Smooth muscle cell (in vitro differentiated cells): ENCODE measurements around the gene TCF12. TPM values are rescaled to one million over a fixed set of nuclear protein-coding genes. Genes with fewer than 3 reads are reported as not detected.

Source experiments
- DNase-seq: peaks from one replicate; lab custom pipeline; 2025; ENCODE audit not compliant: unreplicated experiment; lab: John Stamatoyannopoulos, UW
- H2AFZ ChIP-seq: fragments of 200-600 bp; sonication (generic); 2 replicates; pipeline ENCODE4 v1.6.0; 2016; ENCODE audit warnings: antibody characterized with exemption, low read depth, mild to moderate bottlenecking
- H3F3A ChIP-seq: fragments of 200-600 bp; sonication (generic); 2 replicates; pipeline ENCODE4 v1.6.0; 2017; ENCODE audit warnings: antibody characterized with exemption, low read depth
- H3K27ac ChIP-seq: fragments of 200-600 bp; sonication (generic); 2 replicates; pipeline ENCODE4 v1.5.1; 2016; ENCODE audit warnings: low read depth, mild to moderate bottlenecking
- H3K27me3 ChIP-seq: fragments of 200-600 bp; sonication (generic); 2 replicates; pipeline ENCODE4 v1.6.1; 2016; ENCODE audit warnings: low read depth, mild to moderate bottlenecking
- H3K36me3 ChIP-seq: fragments of 200-600 bp; sonication (generic); 2 replicates; pipeline ENCODE4 v1.5.1; 2016; ENCODE audit warnings: low read depth
- H3K4me1 ChIP-seq: fragments of 200-600 bp; sonication (generic); 2 replicates; pipeline ENCODE4 v1.5.1; 2016; ENCODE audit warnings: low read depth
- H3K4me2 ChIP-seq: fragments of 200-600 bp; sonication (generic); 2 replicates; pipeline ENCODE4 v1.6.0; 2016; ENCODE audit warnings: mild to moderate bottlenecking
- H3K4me3 ChIP-seq: fragments of 200-600 bp; sonication (generic); 2 replicates; pipeline ENCODE4 v1.5.1; 2016; ENCODE audit warnings: mild to moderate bottlenecking
- H3K79me2 ChIP-seq: fragments of 200-600 bp; sonication (generic); 2 replicates; pipeline ENCODE4 v1.6.0; 2016; ENCODE audit warnings: low read depth, mild to moderate bottlenecking
- H3K9ac ChIP-seq: fragments of 200-600 bp; sonication (generic); 2 replicates; pipeline ENCODE4 v1.6.0; 2016; ENCODE audit warnings: low read depth
- H3K9me3 ChIP-seq: fragments of 200-600 bp; sonication (generic); replicated peaks from 2 replicates; pipeline ENCODE4 v1.5.1; 2016; ENCODE audit warnings: low read depth
- H4K20me1 ChIP-seq: fragments of 200-600 bp; sonication (generic); 2 replicates; pipeline ENCODE4 v1.6.0; 2016; ENCODE audit warnings: low read depth
- WGBS: methylation state at CpG from one replicate; pipeline ENCODE4 v1.1.7; 2016; ENCODE audit warnings: low lambda C conversion rate; 5-methylcytosine and 5-hydroxymethylcytosine counted together
- polyA plus RNA-seq: library from polyadenylated mRNA; unstranded; fragments of >200 nt; fragmentation: Nextera tagmentation; extraction: Ambion mirVana; gene quantifications from 2 replicates; pipeline ENCODE4 v1.2.1, GENCODE V29; 2016
- total RNA-seq: library from RNA; depleted of rRNA; stranded (reverse); fragments of >200 nt; gene quantifications from 2 replicates; pipeline ENCODE4 v1.2.3, GENCODE V29; 2014
- TF ChIP-seq, protein P1 (sequence below): fragments of 200-600 bp; sonication (generic); IDR thresholded peaks from 2 replicates; pipeline ENCODE4 v1.5.1; 2017; ENCODE audit warnings: borderline replicate concordance, mild to moderate bottlenecking, antibody characterized with exemption; ENCODE audit not compliant: insufficient read depth, poor library complexity, severe bottlenecking

TCF12 gene
- total and polyA plus RNA-seq, 2 experiments from 2014 or later = 54.1 to 302 TPM

DNA sequence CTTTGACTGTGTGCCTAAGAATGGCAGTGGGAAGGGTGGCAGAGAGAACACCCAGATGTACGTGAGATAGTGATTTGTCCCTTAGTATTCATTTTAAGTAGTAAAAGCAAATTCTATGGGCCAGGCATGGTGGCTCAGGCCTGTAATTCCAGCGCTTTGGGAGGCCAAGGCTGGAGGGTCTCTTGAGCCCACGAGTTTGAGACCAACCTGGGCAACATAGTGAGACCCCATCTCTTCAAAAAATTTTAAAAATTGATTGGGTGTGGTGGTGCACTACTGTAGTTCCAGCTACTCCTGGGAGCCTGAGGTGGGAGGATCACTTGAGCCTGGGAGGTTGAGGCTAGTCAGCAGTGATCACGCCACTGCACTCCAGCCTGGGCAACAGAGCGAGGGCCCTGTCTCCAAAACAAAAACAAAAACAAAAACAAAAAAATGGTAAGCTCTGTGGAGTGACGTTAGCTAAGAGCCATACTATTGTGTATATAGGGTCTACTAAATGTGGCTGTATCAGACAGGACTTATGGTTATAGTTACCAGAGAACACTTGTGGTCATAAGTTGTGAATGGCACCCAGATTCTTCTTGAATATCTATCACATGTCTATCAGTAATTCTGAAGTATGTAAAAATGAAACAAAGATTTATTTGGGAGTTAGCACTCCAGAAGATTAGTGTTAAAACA lies 171.5 kb downstream of the TCF12 start:
- DNase-seq = no peak
- H2AFZ ChIP-seq = no peak overlapping the region
- peaks cover 42% of the 10 kb centered on the region for H3K79me2 ChIP-seq
- no peak overlapping the region for H3K4me3 ChIP-seq
- TF ChIP-seq, protein P1, sequence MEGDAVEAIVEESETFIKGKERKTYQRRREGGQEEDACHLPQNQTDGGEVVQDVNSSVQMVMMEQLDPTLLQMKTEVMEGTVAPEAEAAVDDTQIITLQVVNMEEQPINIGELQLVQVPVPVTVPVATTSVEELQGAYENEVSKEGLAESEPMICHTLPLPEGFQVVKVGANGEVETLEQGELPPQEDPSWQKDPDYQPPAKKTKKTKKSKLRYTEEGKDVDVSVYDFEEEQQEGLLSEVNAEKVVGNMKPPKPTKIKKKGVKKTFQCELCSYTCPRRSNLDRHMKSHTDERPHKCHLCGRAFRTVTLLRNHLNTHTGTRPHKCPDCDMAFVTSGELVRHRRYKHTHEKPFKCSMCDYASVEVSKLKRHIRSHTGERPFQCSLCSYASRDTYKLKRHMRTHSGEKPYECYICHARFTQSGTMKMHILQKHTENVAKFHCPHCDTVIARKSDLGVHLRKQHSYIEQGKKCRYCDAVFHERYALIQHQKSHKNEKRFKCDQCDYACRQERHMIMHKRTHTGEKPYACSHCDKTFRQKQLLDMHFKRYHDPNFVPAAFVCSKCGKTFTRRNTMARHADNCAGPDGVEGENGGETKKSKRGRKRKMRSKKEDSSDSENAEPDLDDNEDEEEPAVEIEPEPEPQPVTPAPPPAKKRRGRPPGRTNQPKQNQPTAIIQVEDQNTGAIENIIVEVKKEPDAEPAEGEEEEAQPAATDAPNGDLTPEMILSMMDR = no peak
- H3K9ac ChIP-seq = no peak overlapping the region
- H3K4me2 ChIP-seq = no peak overlapping the region
- H3K27ac ChIP-seq = no peak overlapping the region
- H3K9me3 ChIP-seq = no peaks in the 10 kb centered on the region
- H3K36me3 ChIP-seq = peaks cover 4% of the 10 kb centered on the region
- peaks cover 65% of the 10 kb centered on the region for H4K20me1 ChIP-seq
- H3K27me3 ChIP-seq = no peaks in the 10 kb centered on the region
- no peaks in the 10 kb centered on the region for H3K4me1 ChIP-seq
- 91% methylated on average over 6 of the region's 6 CpGs for WGBS
- H3F3A ChIP-seq = no peaks in the 10 kb centered on the region

DNA sequence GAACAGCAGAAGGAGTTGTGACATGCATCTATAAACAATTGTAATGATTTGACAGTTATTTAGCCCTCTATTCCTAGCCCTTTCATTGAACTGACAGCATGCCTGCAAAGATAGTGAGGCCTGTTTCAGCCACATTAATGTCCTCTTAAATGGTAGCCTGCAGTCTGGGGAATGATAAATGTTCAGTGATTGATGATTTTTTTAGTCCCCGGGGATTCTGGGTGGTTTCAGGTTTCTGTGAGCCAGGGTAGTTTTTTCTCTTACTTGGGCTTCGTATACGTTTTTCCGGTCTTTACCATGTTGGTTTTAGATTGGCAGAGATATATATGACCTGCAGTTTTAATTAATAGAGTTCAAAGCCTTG lies 172.0 kb downstream of the TCF12 start:
- H3K36me3 ChIP-seq = peaks cover 4% of the 10 kb centered on the region
- TF ChIP-seq, protein P1 = no peak
- no peak overlapping the region for H3K4me3 ChIP-seq
- no peaks in the 10 kb centered on the region for H3K4me1 ChIP-seq
- no peaks in the 10 kb centered on the region for H3F3A ChIP-seq
- WGBS = 42% methylated on average over 4 of the region's 4 CpGs
- no peak overlapping the region for H3K4me2 ChIP-seq
- no peak overlapping the region for H2AFZ ChIP-seq
- no peaks in the 10 kb centered on the region for H3K27me3 ChIP-seq
- H3K27ac ChIP-seq = no peak overlapping the region
- no peaks in the 10 kb centered on the region for H3K9me3 ChIP-seq
- peaks cover 65% of the 10 kb centered on the region for H4K20me1 ChIP-seq
- no peak for DNase-seq
- peaks cover 39% of the 10 kb centered on the region for H3K79me2 ChIP-seq
- no peak overlapping the region for H3K9ac ChIP-seq

DNA sequence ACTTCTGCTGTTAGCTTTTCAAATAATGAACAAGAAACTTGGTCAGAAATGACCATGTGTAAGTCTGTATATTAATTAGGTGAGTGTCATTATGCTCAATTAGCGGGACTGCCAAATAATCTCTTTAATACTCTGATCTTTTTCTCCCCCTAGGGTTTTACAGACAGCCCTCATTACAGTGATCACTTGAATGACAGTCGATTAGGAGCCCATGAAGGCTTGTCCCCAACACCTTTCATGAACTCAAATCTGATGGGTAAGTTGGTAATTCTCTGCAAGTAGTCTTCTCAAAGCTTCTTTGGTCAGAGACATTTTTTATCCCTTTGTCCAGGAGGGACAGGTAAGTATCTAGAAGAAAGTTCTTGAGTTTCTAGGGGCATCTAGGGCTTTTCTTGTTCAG lies 173.2 kb downstream of the TCF12 start:
- H3K79me2 ChIP-seq = peaks cover 34% of the 10 kb centered on the region
- H3K36me3 ChIP-seq = peaks cover 4% of the 10 kb centered on the region
- H3K4me2 ChIP-seq = no peak overlapping the region
- H3K4me1 ChIP-seq = no peaks in the 10 kb centered on the region
- no peak overlapping the region for H3K9ac ChIP-seq
- no peak for DNase-seq
- no peaks in the 10 kb centered on the region for H3F3A ChIP-seq
- H4K20me1 ChIP-seq = peaks cover 64% of the 10 kb centered on the region
- TF ChIP-seq, protein P1 = no peak
- H3K4me3 ChIP-seq = no peak overlapping the region
- H3K27ac ChIP-seq = no peak overlapping the region
- H2AFZ ChIP-seq = no peak overlapping the region
- H3K27me3 ChIP-seq = no peaks in the 10 kb centered on the region
- WGBS = 94% methylated on average over 2 of the region's 2 CpGs
- H3K9me3 ChIP-seq = no peaks in the 10 kb centered on the region

DNA sequence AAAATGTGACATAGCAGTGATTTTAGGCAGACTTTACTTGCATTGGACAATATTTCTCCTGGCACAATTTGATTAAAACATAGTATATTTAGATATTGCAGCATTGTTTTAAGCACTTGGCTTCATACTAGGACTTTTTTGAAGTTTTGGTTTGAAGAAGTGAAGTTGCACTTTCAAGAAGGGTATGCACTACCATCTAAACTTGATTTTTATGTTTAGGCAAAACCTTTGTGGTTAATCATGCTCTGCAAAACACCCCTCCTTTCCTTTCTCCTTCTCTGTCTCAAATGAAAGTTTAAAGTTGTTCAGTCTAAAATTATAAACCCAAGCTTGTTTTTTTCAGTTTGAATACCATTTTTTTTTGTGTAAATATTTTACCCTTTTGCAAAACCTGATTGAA lies 173.8 kb downstream of the TCF12 start:
- TF ChIP-seq, protein P1 = no peak
- DNase-seq = no peak
- H3K4me3 ChIP-seq = no peak overlapping the region
- peaks cover 65% of the 10 kb centered on the region for H4K20me1 ChIP-seq
- no peak overlapping the region for H3K9ac ChIP-seq
- no peak overlapping the region for H2AFZ ChIP-seq
- H3F3A ChIP-seq = no peaks in the 10 kb centered on the region
- H3K27me3 ChIP-seq = no peaks in the 10 kb centered on the region
- no peaks in the 10 kb centered on the region for H3K4me1 ChIP-seq
- peaks cover 31% of the 10 kb centered on the region for H3K79me2 ChIP-seq
- H3K27ac ChIP-seq = no peak overlapping the region
- H3K4me2 ChIP-seq = no peak overlapping the region
- H3K36me3 ChIP-seq = peaks cover 4% of the 10 kb centered on the region
- H3K9me3 ChIP-seq = no peaks in the 10 kb centered on the region
